GM23248 (cell line): ENCODE data around the gene NAT9.

Experiments used
- EZH2 ChIP-seq: fragments of 200-600 bp; sonication (generic); IDR thresholded peaks from 2 replicates; pipeline ENCODE4 v1.6.1; 2018; ENCODE audit warnings: antibody characterized with exemption, mild to moderate bottlenecking; ENCODE audit not compliant: insufficient read depth, poor library complexity, severe bottlenecking
- EZH2phosphoT487 ChIP-seq: fragments of 200-600 bp; sonication (generic); IDR thresholded peaks from 2 replicates; pipeline ENCODE4 v1.6.1; 2018; ENCODE audit warnings: antibody characterized with exemption, moderate library complexity, mild to moderate bottlenecking, low read depth; ENCODE audit not compliant: insufficient read depth

DNA sequence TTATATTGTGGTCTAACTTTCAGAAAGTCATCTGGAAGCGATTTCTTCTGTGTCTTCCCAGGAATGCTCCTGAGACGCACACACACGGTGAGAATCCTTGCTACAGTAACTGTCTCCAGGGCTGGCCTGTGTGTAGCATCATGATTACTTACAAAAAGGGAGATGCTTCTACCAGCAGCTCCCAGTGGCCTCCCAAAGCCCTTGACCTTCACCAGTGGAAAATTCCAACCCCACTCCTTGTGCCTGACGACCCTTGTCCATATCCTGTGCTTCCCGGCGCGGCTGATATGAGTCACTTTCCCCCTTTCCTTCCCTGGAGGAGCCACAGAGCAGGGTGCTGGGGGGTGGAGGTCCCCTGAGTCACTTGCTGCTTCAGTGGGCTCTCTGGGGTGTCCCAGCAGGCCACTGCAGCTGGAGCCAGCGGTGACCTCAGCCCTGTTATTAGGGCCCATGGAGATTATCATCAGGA, 22.1 kb upstream of the NAT9 start:
- no peak for TF ChIP-seq EZH2
- TF ChIP-seq EZH2phosphoT487: no peak
